HepG2 (cell line): ENCODE results near the gene CISH. TPM values are rescaled to one million over a fixed set of nuclear protein-coding genes. Genes with fewer than 3 reads are reported as not detected.
A peak's percentile ranks its signal among the peaks of the same experiment; 100 is the strongest.

Experiments used
- ARNTL ChIP-seq: sonication (generic); formaldehyde crosslinking; IDR thresholded peaks from 2 replicates; pipeline ENCODE4 v1.4.0; 2020; ENCODE audit warnings: mild to moderate bottlenecking, missing genetic modification reagents
- ATF4 ChIP-seq, 2 experiments: fragments of 450-650 bp in 1 of 2; sonication (generic) in 1 of 2; formaldehyde crosslinking; IDR thresholded peaks; 2 replicates each; pipeline versions ENCODE4 v1.5.0 to v1.8.0; 2020 to 2022; ENCODE audit warnings: mild to moderate bottlenecking in 1 of 2, missing genetic modification reagents in 1 of 2
- CREB3 ChIP-seq: sonication (generic); formaldehyde crosslinking; IDR thresholded peaks from 2 replicates; pipeline ENCODE4 v1.5.0; 2020; ENCODE audit warnings: missing genetic modification reagents
- DNMT1 ChIP-seq: sonication (generic); formaldehyde crosslinking; IDR thresholded peaks from 2 replicates; pipeline ENCODE4 v1.5.1; 2020; ENCODE audit warnings: mild to moderate bottlenecking, missing genetic modification reagents
- FOXA1 ChIP-seq, 2 experiments: fragments of 450-650 bp in 1 of 2; sonication (generic) in 1 of 2; formaldehyde crosslinking in 1 of 2; IDR thresholded peaks; 2 replicates each; pipeline versions ENCODE4 v1.4.0 to v1.6.1; 2016 to 2020; ENCODE audit warnings: missing genetic modification reagents in 1 of 2
- HDAC2 ChIP-seq: sonication (generic); formaldehyde crosslinking; IDR thresholded peaks from 2 replicates; pipeline ENCODE4 v1.4.0; 2020; ENCODE audit warnings: missing genetic modification reagents
- IRF9 ChIP-seq: sonication (generic); formaldehyde crosslinking; IDR thresholded peaks from 2 replicates; pipeline ENCODE4 v1.8.0; 2022; ENCODE audit warnings: missing genetic modification reagents, mild to moderate bottlenecking, borderline replicate concordance
- KDM1A ChIP-seq: IDR thresholded peaks from 2 replicates; pipeline ENCODE4 v1.6.1; 2016; ENCODE audit warnings: missing compliant biosample characterization
- KLF11 ChIP-seq: IDR thresholded peaks from 2 replicates; pipeline ENCODE4 v1.6.1; 2016; ENCODE audit warnings: missing compliant biosample characterization
- KLF13 ChIP-seq: sonication (generic); formaldehyde crosslinking; IDR thresholded peaks from 2 replicates; pipeline ENCODE4 v1.4.0; 2020; ENCODE audit warnings: mild to moderate bottlenecking, missing genetic modification reagents
- MTERF4 ChIP-seq: sonication (generic); formaldehyde crosslinking; IDR thresholded peaks from 2 replicates; pipeline ENCODE4 v1.8.0; 2023; ENCODE audit warnings: mild to moderate bottlenecking, missing genetic modification reagents
- NKX3-1 ChIP-seq: sonication (generic); formaldehyde crosslinking; IDR thresholded peaks from 2 replicates; pipeline ENCODE4 v1.5.0; 2020; ENCODE audit warnings: missing genetic modification reagents
- POLR2G ChIP-seq: fragments of 200-400 bp; formaldehyde crosslinking; IDR thresholded peaks from 2 replicates; pipeline ENCODE4 v1.6.1; 2018; ENCODE audit warnings: mild to moderate bottlenecking, low read depth, low read length, moderate library complexity
- SAP130 ChIP-seq: IDR thresholded peaks from 2 replicates; pipeline ENCODE4 v1.6.1; 2016; ENCODE audit warnings: low read depth
- TBL1XR1 ChIP-seq: fragments of 150-350 bp; IDR thresholded peaks from 2 replicates; pipeline ENCODE4 v1.6.1; 2014; ENCODE audit warnings: borderline replicate concordance, low read length; ENCODE audit not compliant: partially characterized antibody
- TCF7L2 ChIP-seq: IDR thresholded peaks from 2 replicates; pipeline ENCODE4 v1.6.1; 2011; ENCODE audit warnings: mild to moderate bottlenecking, low read depth, low read length, moderate library complexity
- TEF ChIP-seq: sonication (generic); formaldehyde crosslinking; IDR thresholded peaks from 2 replicates; pipeline ENCODE4 v1.5.0; 2020; ENCODE audit warnings: missing genetic modification reagents
- ZBTB49 ChIP-seq: sonication (generic); formaldehyde crosslinking; IDR thresholded peaks from 2 replicates; pipeline ENCODE4 v1.4.0; 2020; ENCODE audit warnings: missing genetic modification reagents, borderline replicate concordance
- ZNF260 ChIP-seq: sonication (generic); formaldehyde crosslinking; IDR thresholded peaks from 2 replicates; pipeline ENCODE4 v1.4.0; 2020; ENCODE audit warnings: missing genetic modification reagents, low read depth, mild to moderate bottlenecking, borderline replicate concordance
- ZNF691 ChIP-seq: sonication (generic); formaldehyde crosslinking; IDR thresholded peaks from 2 replicates; pipeline ENCODE4 v1.4.0; 2020; ENCODE audit warnings: missing genetic modification reagents, low read depth, mild to moderate bottlenecking, borderline replicate concordance
- ZNF761 ChIP-seq: sonication (generic); formaldehyde crosslinking; conservative IDR thresholded peaks from 2 replicates; pipeline ENCODE4 v1.4.0; 2020; ENCODE audit warnings: mild to moderate bottlenecking, missing genetic modification reagents
- polyA plus RNA-seq, 8 experiments: library from polyadenylated mRNA; depleted of rRNA in 3 of 8; stranded (reverse) in 7 of 8; unstranded in 1 of 8; fragments of >200 nt; fragmentation: Illumina TruSeq in 4 of 8; extraction: Trizol in 4 of 8; gene quantifications; 2 replicates each; pipeline versions ENCODE4 v1.2.1 to v1.2.3, GENCODE V29; 2011 to 2016; ENCODE audit warnings: low read depth in 4 of 8, missing spikeins in 1 of 8, mixed read lengths in 1 of 8; ENCODE audit not compliant: insufficient read depth in 1 of 8
- total RNA-seq, 5 experiments: library from RNA; depleted of rRNA; stranded (reverse); fragments of >200 nt; fragmentation: Illumina TruSeq; extraction: Trizol; gene quantifications; 2 replicates each; pipeline ENCODE4 v1.2.3, GENCODE V29; 2016; ENCODE audit warnings: low read depth in 1 of 5

Gene CISH
- total and polyA plus RNA-seq, 2 of the 13 experiments (the other 11 are each of a cell fraction or from before 2014, with no cell fraction given) = 0.91 to 1.5 TPM

- TF ChIP-seq CREB3 = peak; percentile 66; the same call in 1 of the 2 replicates
- TF ChIP-seq ZNF260 (CRISPR knock-in tag) = no peak
- TF ChIP-seq KLF11 (CRISPR knock-in tag) = no peak
- peak; percentile 93 for TF ChIP-seq IRF9 (CRISPR knock-in tag)
- TF ChIP-seq DNMT1 (CRISPR knock-in tag) = no peak
- no peak; the same call in 1 of the 2 replicates for TF ChIP-seq KLF13 (CRISPR knock-in tag)
- 0 out of 2 replicates have a peak, but pooled peaks have one; percentile 72 for TF ChIP-seq ZNF761 (CRISPR knock-in tag)
- TF ChIP-seq ATF4 (CRISPR knock-in tag; IDR thresholded peaks at IDR 0.05) = peak in 1 of 2 experiments; percentile 78; a peak in 2 of 4 replicates
- TF ChIP-seq ZNF691 (CRISPR knock-in tag) = no peak; the same call in 1 of the 2 replicates
- no peak for TF ChIP-seq ZBTB49
- TF ChIP-seq TCF7L2 = no peak
- no peak for TF ChIP-seq KDM1A
- TF ChIP-seq MTERF4 (CRISPR knock-in tag) = no peak
- TF ChIP-seq NKX3-1 = peak; percentile 79
- peak; percentile 76; the same call in 1 of the 2 replicates for TF ChIP-seq TEF (CRISPR knock-in tag)
- peak; percentile 53 for TF ChIP-seq POLR2G
- peak; percentile 84 for TF ChIP-seq SAP130 (CRISPR knock-in tag)
- TF ChIP-seq TBL1XR1 = peak; percentile 61
- TF ChIP-seq HDAC2 (CRISPR knock-in tag) = peak; percentile 53; the same call in 1 of the 2 replicates
- no peak for TF ChIP-seq FOXA1 (IDR thresholded peaks at IDR 0.05)
- no peak for TF ChIP-seq FOXA1 (CRISPR knock-in tag; IDR thresholded peaks at IDR 0.05)
- peak; percentile 63; the same call in 1 of the 2 replicates for TF ChIP-seq ARNTL
Measured at GRCh38 chr3:50611464-50612233, at the start of gene CISH (continued).
